Posterior vena cava (tissue), 2 donors: ENCODE results near the gene ZNF467. TPM values are rescaled to one million over a fixed set of nuclear protein-coding genes. Genes with fewer than 3 reads are reported as not detected.
A peak's percentile ranks its signal among the peaks of the same experiment; 100 is the strongest.

Experiments used
- DNase-seq: peaks from one replicate; pipeline ENCODE4 v3.0.0-alpha.2; 2020; ENCODE audit warnings: low spot score
- intact Hi-C, 2 donors: fragments of 100-400 bp; cut with DNase I; formaldehyde crosslinking; loops; one replicate each; pipeline versions ENCODE4 v1.14.1 to v1.14.2; 2022 to 2023
- total RNA-seq, 2 donors: library from RNA; stranded (reverse); fragmentation: NEBNext Ultra II Directional; extraction: Animal tissue kit (Norgen Biotek cat#: 25700); gene quantifications; one replicate each; pipeline ENCODE4 v1.2.1, GENCODE V29; 2021
- donor health status: DM: yes; HTN: yes; CAD: no.
- donor health status: DM: yes; HTN: yes; CAD: no.

The ZNF467 gene
- total RNA-seq, 2 donors from 2014 or later, result 10.9 to 12.0 TPM

GRCh38 chr7:149723082-149723767, 50.2 kb downstream of the ZNF467 start:
- intact Hi-C loops, result no loop called here
- peak; percentile 51 for DNase-seq

DNA sequence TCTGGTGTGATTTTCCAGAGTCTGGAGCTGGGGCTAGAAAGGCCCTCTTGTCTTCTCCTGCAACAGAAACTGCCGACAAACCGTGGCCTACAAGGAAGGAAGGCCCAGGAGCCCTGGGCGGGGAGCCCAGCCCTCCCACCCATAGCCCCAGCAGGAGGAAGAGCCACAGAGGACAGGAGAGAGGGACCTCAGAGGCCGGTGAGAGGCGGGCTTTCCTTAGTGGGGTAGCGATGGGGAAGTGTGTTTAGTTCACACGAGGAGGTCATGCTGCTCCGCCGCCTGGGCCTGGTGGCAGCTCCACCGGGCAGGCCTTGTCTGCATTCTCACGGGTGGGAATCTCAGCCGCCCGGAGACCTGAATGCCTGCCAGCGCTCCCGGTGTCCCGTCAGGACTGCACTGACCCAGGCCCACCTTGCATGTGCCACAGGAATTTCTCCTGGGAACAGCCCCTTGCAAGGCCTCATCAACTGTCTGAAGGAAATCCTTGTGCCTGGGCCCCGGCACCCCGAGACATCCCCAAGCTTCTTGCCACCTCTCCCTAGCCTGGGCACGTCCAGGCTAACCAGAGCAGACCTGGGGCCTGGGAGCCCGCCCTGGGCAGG, 50.9 kb downstream of the ZNF467 start:
- peak; percentile 76 for DNase-seq
- intact Hi-C loops, result no loop called here

- DNase-seq, result peak; percentile 68
- intact Hi-C loops, result no loop called here
Measured at GRCh38 chr7:149721084-149721601, 52.2 kb downstream of the ZNF467 start.

- intact Hi-C loops, result no loop called here
- DNase-seq, result peak; percentile 79
Measured at GRCh38 chr7:149720372-149721083, 52.9 kb downstream of the ZNF467 start.

- peak; percentile 60 for DNase-seq
- intact Hi-C loops, result no loop called here
Measured at GRCh38 chr7:149719912-149720335, 53.5 kb downstream of the ZNF467 start.

- DNase-seq, result peak; percentile 73
- intact Hi-C loops, result no loop called here
Measured at GRCh38 chr7:149719050-149719899, 54.1 kb downstream of the ZNF467 start.

- intact Hi-C loops, result no loop called here
- no peak for DNase-seq
Measured at GRCh38 chr7:149718730-149719049, 54.7 kb downstream of the ZNF467 start.

DNA sequence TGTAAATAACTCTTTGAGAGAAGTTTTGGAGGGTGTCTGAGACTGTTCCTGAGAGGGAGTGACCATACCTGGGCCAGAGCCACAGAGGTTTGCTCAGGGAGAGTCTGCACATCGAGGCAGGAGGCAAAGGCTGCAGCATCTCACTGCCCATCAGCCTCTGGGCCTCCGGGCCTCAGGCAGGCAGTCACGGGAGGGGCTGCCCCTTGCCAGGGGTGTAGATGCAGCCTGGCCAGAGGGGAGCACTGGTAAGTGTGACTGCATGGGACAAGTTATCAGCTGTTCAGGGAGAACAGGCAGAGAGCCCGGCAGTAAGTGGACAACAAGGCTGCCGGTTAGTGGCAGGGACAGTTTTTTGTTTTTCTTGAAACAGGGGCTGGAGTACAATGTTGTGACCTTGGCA, 55.9 kb downstream of the ZNF467 start:
- intact Hi-C loops, result no loop called here
- DNase-seq, result peak; percentile 54

DNA sequence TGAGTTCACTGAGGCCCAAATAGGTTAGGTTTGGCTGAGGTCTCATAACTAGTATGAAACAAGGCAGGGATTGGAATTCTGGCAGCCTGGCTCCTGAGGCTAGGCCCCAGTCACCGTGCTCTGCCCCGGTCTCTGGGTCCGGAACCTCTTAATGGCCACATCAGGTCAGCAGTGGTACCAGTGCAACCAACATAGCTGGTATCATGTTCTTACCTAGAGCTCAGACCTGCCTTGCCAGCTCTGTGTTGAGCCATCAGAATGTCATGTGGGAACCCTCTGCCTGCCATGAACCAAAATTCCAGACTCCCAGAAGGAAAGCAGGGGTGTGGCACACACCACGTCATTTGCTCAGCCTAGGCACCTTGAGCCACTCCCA, 56.5 kb downstream of the ZNF467 start:
- intact Hi-C loops, result no loop called here
- peak; percentile 38 for DNase-seq

DNA sequence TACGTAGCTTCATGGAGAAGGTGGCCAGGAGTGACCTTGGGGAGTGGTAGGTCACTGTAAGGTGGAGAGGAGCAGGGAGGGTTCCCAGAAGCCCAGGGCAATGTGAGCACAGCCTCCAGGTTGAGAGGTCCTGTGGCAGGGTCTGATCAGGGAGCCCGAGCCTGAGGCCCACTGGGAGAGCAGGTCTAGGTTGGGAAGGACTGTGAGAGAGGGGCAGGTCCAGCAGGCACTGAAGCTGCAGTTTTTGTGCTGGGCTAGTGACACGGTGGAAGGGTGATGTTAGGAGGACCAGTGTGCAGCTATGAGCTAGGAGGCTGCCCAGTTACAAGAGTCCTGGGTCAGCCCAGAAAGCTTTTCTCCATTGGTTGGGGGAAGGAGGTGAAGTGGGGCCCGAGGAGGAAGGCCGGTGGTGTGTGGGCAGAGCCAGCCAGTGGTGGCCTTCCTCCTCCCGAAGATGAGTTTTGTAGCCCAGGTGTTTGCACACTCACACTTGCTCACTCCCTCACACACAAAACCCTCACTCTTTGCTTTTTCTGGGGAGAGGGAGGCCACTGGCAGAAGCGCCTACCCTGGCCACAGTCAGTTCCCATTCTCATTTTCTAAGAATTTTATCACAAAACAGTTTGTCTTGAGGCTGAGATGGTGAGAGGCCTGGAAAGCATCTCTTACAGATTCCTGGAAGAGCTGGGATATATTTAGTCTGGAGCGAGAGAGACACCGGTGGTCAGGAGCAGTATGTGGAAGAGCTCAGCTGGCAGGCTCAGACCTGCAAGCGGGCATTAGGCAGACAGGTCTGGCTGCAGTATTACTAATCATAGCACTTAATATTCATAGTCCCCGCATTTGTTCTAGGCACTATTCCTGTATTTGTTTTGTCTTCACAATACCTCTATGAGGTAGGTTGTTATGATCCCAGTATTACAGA, 57.1 kb downstream of the ZNF467 start:
- DNase-seq, result peak; percentile 80
- intact Hi-C loops, result no loop called here

GRCh38 chr7:149715476-149715875, 57.9 kb downstream of the ZNF467 start:
- DNase-seq, result peak; percentile 42
- intact Hi-C loops, result no loop called here

DNA sequence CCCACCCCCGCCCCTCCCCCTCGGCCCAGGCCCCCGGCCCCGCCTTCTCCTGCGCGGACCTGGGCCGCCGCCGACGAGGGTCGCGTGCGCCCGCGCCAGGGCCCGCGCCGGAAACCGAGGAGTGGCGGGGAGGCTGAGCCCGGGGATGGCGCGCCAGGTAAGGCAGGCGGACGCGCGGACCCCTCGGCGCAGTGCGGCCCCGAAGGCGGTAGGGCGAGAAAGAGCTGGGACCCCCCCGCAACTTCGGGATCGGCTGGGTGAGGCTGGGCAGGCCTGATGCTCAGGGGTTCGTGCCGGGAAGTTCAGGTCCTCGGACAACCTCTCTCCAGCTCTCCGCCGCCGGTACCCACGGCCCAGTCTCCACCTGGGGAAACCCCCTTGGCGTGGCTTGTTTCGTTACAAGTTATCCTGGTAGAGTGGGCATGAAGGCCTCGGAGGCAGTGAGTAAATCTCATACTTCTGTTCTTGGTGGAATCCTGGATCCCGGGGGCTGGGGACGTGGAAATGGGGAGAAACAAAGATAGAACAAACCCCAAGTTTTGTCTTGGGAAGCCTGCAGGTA, 58.4 kb downstream of the ZNF467 start:
- intact Hi-C loops, result no loop called here
- DNase-seq, result peak; percentile 81

Other genes with a start within 250 kb of the ZNF467 start
- 10 to 100 TPM; 12.6 to 14.2 TPM for gene ZNF862, start 64.8 kb upstream of the ZNF467 start, total RNA-seq
- 10 to 100 TPM; 13.0 to 13.2 TPM for gene ATP6V0E2, start 100.4 kb upstream of the ZNF467 start, total RNA-seq